GM19463 (cell line): ENCODE results near the gene ARHGEF1.
"Not testable (repeated sequence)": the region's sequence is repeated elsewhere in the genome, so short reads cannot be mapped to it uniquely, and the experiment has no call there.

Source experiments
- ATAC-seq: cut with Tn5 transposase; IDR thresholded peaks from one replicate; pipeline ENCODE4 v1.9.1; 2021; ENCODE audit warnings: mild to moderate bottlenecking, moderate library complexity; ENCODE audit not compliant: unreplicated experiment

Gene ARHGEF1

GRCh38 chr19:41928754-41929535 is 46.0 kb downstream of the ARHGEF1 start:
- ATAC-seq = no peak

GRCh38 chr19:41929536-41930071 is 46.6 kb downstream of the ARHGEF1 start:
- no peak for ATAC-seq

- no peak for ATAC-seq
Measured at GRCh38 chr19:41930322-41930722, 47.3 kb downstream of the ARHGEF1 start.

- no peak for ATAC-seq
Measured at GRCh38 chr19:41930926-41931592, 48.1 kb downstream of the ARHGEF1 start.

- no peak for ATAC-seq
Measured at GRCh38 chr19:41932259-41932719, 49.3 kb downstream of the ARHGEF1 start.

- no peak for ATAC-seq
Measured at GRCh38 chr19:41932720-41933332, 49.8 kb downstream of the ARHGEF1 start.

- no peak for ATAC-seq
Measured at GRCh38 chr19:41933693-41934426, 50.9 kb downstream of the ARHGEF1 start.

- no peak for ATAC-seq
Measured at GRCh38 chr19:41934849-41935374, 51.9 kb downstream of the ARHGEF1 start.

GRCh38 chr19:41935760-41936415 is 52.9 kb downstream of the ARHGEF1 start:
- ATAC-seq = no peak

- no peak for ATAC-seq
Measured at GRCh38 chr19:41936416-41936850, 53.4 kb downstream of the ARHGEF1 start.

GRCh38 chr19:41936961-41937360 is 54.0 kb downstream of the ARHGEF1 start:
- ATAC-seq = no peak

- ATAC-seq = no peak
Measured at GRCh38 chr19:41937525-41938468, 54.8 kb downstream of the ARHGEF1 start.

GRCh38 chr19:41939209-41939608 is 56.2 kb downstream of the ARHGEF1 start:
- not testable (repeated sequence) for ATAC-seq

- ATAC-seq = no peak
Measured at GRCh38 chr19:41939861-41940730, 57.1 kb downstream of the ARHGEF1 start.

- no peak for ATAC-seq
Measured at GRCh38 chr19:41940731-41941409, 57.9 kb downstream of the ARHGEF1 start.

- ATAC-seq = no peak
Measured at GRCh38 chr19:41941410-41942202, 58.6 kb downstream of the ARHGEF1 start.

- no peak for ATAC-seq
Measured at GRCh38 chr19:41944336-41944735, 61.4 kb downstream of the ARHGEF1 start.
